HL-60 (cell line): ENCODE data around the gene SETD1B.

ENCODE experiments used
- DNase-seq, 2 experiments: peaks; one replicate each; pipeline ENCODE4 v3.0.0-alpha.2; 2010 to 2020; ENCODE audit warnings: low read depth in 1 of 2, low spot score in 1 of 2
- H3K27ac ChIP-seq: fragments of 250-450 bp; sonication (Bioruptor Pico); replicated peaks from 2 replicates; pipeline ENCODE4 v1.5.1; 2020; ENCODE audit warnings: mild to moderate bottlenecking, moderate library complexity
- H3K27me3 ChIP-seq: fragments of 250-450 bp; sonication (Bioruptor Pico); 2 replicates; pipeline ENCODE4 v1.5.1; 2021; ENCODE audit warnings: mild to moderate bottlenecking, moderate library complexity; ENCODE audit not compliant: insufficient read depth, poor library complexity, severe bottlenecking
- H3K4me3 ChIP-seq: replicated peaks from 2 replicates; pipeline ENCODE4 v1.5.1; 2011; ENCODE audit warnings: mild to moderate bottlenecking, control low read depth, low read length; ENCODE audit not compliant: insufficient read depth
- GABPA ChIP-seq: IDR thresholded peaks from 2 replicates; pipeline ENCODE4 v1.6.1; 2012; ENCODE audit warnings: low read depth
- POLR2AphosphoS5 ChIP-seq: IDR thresholded peaks from 2 replicates; pipeline ENCODE4 v1.6.1; 2012; ENCODE audit warnings: low read depth
- REST ChIP-seq: IDR thresholded peaks from 2 replicates; pipeline ENCODE4 v1.6.1; 2012; ENCODE audit warnings: low read depth; ENCODE audit not compliant: insufficient replicate concordance
- SPI1 ChIP-seq: IDR thresholded peaks from 2 replicates; pipeline ENCODE4 v1.6.1; 2012; ENCODE audit warnings: low read depth, mild to moderate bottlenecking, borderline replicate concordance
- TF ChIP-seq, protein P1 (sequence below): IDR thresholded peaks from one replicate; pipeline ENCODE4 v1.5.1; 2011; ENCODE audit warnings: low read length, control low read depth, inconsistent platforms; ENCODE audit not compliant: insufficient read depth

Gene SETD1B

GRCh38 chr12:121775501-121775900 is 28.3 kb upstream of the SETD1B start:
- TF ChIP-seq, protein P1, sequence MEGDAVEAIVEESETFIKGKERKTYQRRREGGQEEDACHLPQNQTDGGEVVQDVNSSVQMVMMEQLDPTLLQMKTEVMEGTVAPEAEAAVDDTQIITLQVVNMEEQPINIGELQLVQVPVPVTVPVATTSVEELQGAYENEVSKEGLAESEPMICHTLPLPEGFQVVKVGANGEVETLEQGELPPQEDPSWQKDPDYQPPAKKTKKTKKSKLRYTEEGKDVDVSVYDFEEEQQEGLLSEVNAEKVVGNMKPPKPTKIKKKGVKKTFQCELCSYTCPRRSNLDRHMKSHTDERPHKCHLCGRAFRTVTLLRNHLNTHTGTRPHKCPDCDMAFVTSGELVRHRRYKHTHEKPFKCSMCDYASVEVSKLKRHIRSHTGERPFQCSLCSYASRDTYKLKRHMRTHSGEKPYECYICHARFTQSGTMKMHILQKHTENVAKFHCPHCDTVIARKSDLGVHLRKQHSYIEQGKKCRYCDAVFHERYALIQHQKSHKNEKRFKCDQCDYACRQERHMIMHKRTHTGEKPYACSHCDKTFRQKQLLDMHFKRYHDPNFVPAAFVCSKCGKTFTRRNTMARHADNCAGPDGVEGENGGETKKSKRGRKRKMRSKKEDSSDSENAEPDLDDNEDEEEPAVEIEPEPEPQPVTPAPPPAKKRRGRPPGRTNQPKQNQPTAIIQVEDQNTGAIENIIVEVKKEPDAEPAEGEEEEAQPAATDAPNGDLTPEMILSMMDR: no peak
- DNase-seq: no peak
- H3K27me3 ChIP-seq: no peaks in the 10 kb centered on the region
- no peak overlapping the region for H3K27ac ChIP-seq
- H3K4me3 ChIP-seq: no peak overlapping the region

DNA sequence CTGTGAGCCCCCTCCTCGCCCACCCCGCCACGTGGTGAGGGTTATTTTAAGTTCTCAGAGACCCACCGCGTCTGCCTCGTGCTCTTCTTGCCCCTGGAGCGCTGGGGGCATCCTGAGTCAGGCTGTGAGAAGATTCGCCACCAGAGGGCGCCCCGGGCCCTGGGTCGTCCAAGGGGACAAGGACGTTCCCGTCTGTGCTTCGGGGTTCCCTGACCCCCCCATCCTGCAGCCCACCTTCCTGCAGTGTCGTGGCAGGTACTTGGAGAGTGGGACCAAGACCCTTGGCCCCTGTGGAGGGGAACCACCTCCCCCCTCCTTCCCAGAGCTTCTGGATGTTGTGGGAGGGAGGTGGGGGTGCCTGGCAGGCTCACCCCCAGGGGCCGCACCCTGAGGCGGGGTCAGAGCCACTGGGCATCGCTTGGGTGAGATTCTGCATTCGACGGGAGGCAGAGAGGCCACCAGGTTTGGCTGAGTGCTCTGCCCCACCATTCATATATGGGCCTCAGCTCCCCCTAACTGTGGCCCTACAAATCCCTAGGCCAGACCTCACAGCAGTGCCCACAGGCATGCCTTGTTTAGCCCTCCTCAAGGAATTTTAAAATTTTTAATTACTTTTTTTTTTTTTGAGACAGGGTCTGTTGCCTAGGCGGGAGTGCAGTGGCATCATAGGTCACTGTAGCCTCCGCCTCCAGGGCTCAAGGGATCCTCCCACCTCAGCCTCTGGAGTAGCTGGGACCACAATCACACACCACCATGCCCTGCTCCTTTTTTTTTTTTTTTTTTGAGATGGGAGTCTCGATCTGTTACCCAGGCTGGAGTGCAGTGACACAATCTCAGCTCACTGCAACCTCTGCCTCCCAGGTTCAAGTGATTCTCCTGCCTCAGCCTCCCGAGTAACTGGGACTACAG is 27.4 kb upstream of the SETD1B start:
- DNase-seq: peak in 1 of 2 experiments; percentile 81
- TF ChIP-seq, protein P1: peak; percentile 69
- TF ChIP-seq REST (no peak), SPI1 (no peak), POLR2AphosphoS5 (peak; percentile 48; the same call in 1 of the 2 replicates), GABPA (no peak)
- Histone ChIP-seq H3K4me3 (no peak overlapping the region), H3K27me3 (no peaks in the 10 kb centered on the region), H3K27ac (no peak overlapping the region)

DNA sequence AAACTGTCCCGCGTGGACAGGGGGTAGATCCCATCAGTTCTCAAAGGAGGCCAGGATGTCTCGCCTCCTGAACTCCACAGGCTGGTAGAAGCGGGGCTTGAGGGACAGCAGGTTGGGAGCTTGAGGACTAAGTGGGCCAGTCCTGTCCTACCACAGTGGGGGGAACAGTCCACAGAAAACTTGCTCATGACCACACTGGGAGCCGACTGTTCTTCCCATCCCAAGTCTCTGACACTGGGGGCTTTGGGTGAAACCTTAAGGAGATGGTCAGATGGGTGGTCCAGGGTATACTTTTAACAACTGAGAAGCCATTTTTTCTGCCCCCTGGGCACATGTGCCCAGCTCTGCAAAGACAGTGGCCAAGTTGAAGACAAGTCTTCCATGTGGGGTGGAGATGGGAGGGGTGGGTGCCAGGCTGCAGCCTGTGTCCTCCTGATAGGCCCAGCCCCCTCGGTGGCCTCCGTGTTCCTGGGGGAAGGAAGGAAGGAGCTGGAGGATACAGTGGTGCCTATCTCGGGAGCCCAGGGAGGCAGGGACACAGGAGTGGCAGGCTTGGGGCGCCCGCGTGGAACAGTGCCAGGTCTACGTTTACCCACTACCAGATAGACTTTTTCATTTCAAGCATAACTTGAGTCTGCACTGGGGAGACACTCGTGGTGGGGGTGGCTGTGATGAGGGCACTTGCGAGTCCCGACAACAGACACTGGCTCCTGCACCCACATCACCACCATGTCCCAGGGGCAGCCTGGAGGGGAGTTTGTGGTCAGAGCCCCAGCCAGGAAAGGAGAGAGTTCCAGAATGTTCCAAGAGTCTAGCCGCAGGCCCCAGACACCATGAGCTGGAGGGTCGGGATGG is 25.0 kb upstream of the SETD1B start:
- no peak overlapping the region for H3K4me3 ChIP-seq
- TF ChIP-seq, protein P1: no peak
- TF ChIP-seq POLR2AphosphoS5: peak; percentile 15
- no peaks in the 10 kb centered on the region for H3K27me3 ChIP-seq
- H3K27ac ChIP-seq: no peak overlapping the region
- DNase-seq: no peak

DNA sequence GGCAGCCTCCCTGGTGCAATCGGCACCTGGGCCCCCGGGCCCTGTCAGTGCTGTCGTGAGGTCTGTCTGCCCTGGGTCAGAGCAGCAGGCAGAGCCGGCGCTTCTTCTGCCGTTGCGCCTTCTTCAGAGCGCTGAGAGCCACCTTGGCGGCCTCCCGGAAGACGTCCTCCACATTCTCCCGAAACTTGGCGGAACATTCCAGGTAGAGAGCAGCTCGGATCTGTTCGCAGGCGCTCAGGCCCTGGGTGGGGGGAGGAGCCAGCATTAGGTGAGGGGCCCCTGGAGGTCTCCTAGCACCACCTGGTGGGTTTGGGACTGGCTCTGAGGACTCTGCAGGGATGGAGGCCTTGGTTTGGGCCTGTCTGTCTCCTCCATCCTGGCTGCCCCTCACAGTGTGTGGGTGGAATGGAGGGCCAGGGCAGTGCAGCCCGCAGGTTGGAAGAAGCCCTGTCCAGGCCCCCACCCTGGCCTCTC is 24.4 kb upstream of the SETD1B start:
- no peak overlapping the region for H3K4me3 ChIP-seq
- H3K27ac ChIP-seq: no peak overlapping the region
- H3K27me3 ChIP-seq: no peaks in the 10 kb centered on the region
- DNase-seq: no peak
- no peak for TF ChIP-seq REST
- no peak; the same call in 1 of the 2 replicates for TF ChIP-seq POLR2AphosphoS5
- TF ChIP-seq GABPA: no peak
- TF ChIP-seq, protein P1: no peak
- TF ChIP-seq SPI1: no peak
